HCT116 (cell line): ENCODE measurements around the gene DLEC1. TPM values are rescaled to one million over a fixed set of nuclear protein-coding genes. Genes with fewer than 3 reads are reported as not detected.

Experiments
- ATAC-seq: fragments of 200-7000 bp; cut with Tn5 transposase; 2 replicates; pipeline ENCODE4 v1.9.1; 2020; ENCODE audit warnings: mild to moderate bottlenecking, moderate library complexity
- BruUV-seq: library from RNA; stranded (reverse); fragments of 400-500 nt; replicated peaks from 2 replicates; lab custom pipeline; 2021; lab: Mats Ljungman, UMichigan
- CTCF ChIA-PET: fragments of 300-600 bp; sonication (Branson Sonifier 250); formaldehyde crosslinking; loops from one replicate; lab custom pipeline; 2021; ENCODE audit warnings: antibody characterized with exemption; lab: Charles Lee
- POLR2A ChIA-PET: fragments of 300-600, 350-600 bp; sonication (Branson Sonifier 250); formaldehyde crosslinking; loops from one replicate; lab custom pipeline; 2021; ENCODE audit warnings: antibody characterized with exemption; lab: Charles Lee
- RAD21 ChIA-PET, 2 experiments: fragments of 300-600 bp; sonication (Branson Sonifier 250); formaldehyde crosslinking; loops; one replicate each; lab custom pipeline; 2023; ENCODE audit warnings: low total read pairs in 2 of 2; ENCODE audit not compliant: uncharacterized antibody in 2 of 2, unreplicated experiment in 2 of 2, low non-redundant PET in 1 of 2; lab: Charles Lee
- DNase-seq: peaks from one replicate; pipeline ENCODE4 v3.0.0-alpha.2; 2010; ENCODE audit warnings: low read depth, low spot score
- H2AFZ ChIP-seq: fragments of 200-600 bp; shearing (Covaris generic), sonication (generic); 2 replicates; pipeline ENCODE4 v1.6.1; 2017; ENCODE audit warnings: low read depth, mixed run types, mixed read lengths, antibody characterized with exemption, low read length; ENCODE audit not compliant: poor library complexity, severe bottlenecking
- H3K27ac ChIP-seq: 2 replicates; pipeline ENCODE4 v1.5.1; 2012; ENCODE audit warnings: low read depth, low read length
- H3K27me3 ChIP-seq: fragments of 200-600 bp; sonication (generic); 2 replicates; pipeline ENCODE4 v1.6.1; 2016; ENCODE audit warnings: mixed run types, low read length, mixed read lengths; ENCODE audit not compliant: insufficient read depth
- H3K36me3 ChIP-seq, 2 experiments: fragments of 200-500 bp in 1 of 2; fragments of 200-600 bp in 1 of 2; sonication (Bioruptor generic) in 1 of 2; sonication (generic) in 1 of 2; 2 replicates each; pipeline versions ENCODE4 v1.5.1 to v1.6.1; 2014 to 2016; ENCODE audit warnings: low read length in 2 of 2, inconsistent platforms in 1 of 2, mixed read lengths in 1 of 2, mixed run types in 1 of 2; ENCODE audit not compliant: insufficient read depth in 2 of 2, control insufficient read depth in 1 of 2
- H3K4me1 ChIP-seq, 2 experiments: fragments of 200-600 bp in 1 of 2; sonication (generic) in 1 of 2; 2 replicates each; pipeline versions ENCODE4 v1.5.1 to v1.6.1; 2012 to 2017; ENCODE audit warnings: low read length in 2 of 2, inconsistent platforms in 1 of 2, mild to moderate bottlenecking in 1 of 2, mixed read lengths in 1 of 2, mixed run types in 1 of 2, moderate library complexity in 1 of 2; ENCODE audit not compliant: insufficient read depth in 2 of 2, control insufficient read depth in 1 of 2
- H3K4me2 ChIP-seq: fragments of 200-600 bp; sonication (generic); 2 replicates; pipeline ENCODE4 v1.6.1; 2017; ENCODE audit warnings: mixed run types, low read length, mixed read lengths
- H3K4me3 ChIP-seq, 2 experiments: fragments of 200-600 bp in 1 of 2; sonication (generic) in 1 of 2; replicated peaks in 1 of 2; 2 replicates each; pipeline ENCODE4 v1.5.1; 2011 to 2016; ENCODE audit warnings: low read length in 2 of 2, control low read depth in 1 of 2, low read depth in 1 of 2, mild to moderate bottlenecking in 1 of 2, mixed read lengths in 1 of 2, mixed run types in 1 of 2
- H3K79me2 ChIP-seq: fragments of 200-600 bp; sonication (generic); 2 replicates; pipeline ENCODE4 v1.6.1; 2017; ENCODE audit warnings: mild to moderate bottlenecking, mixed run types, low read length, moderate library complexity, mixed read lengths; ENCODE audit not compliant: insufficient read depth
- H3K9ac ChIP-seq: fragments of 200-600 bp; sonication (generic); 2 replicates; pipeline ENCODE4 v1.6.1; 2016; ENCODE audit warnings: low read length, mixed read lengths
- H3K9me2 ChIP-seq: fragments of 200-600 bp; sonication (generic), shearing (Covaris generic); 2 replicates; pipeline ENCODE4 v1.6.1; 2017; ENCODE audit warnings: mixed run types, mild to moderate bottlenecking, moderate library complexity; ENCODE audit not compliant: insufficient read depth
- H3K9me3 ChIP-seq, 2 experiments: fragments of 200-500 bp in 1 of 2; fragments of 200-600 bp in 1 of 2; sonication (Bioruptor generic) in 1 of 2; sonication (generic) in 1 of 2; 2 replicates each; pipeline ENCODE4 v1.6.1; 2014 to 2017; ENCODE audit warnings: low read length in 2 of 2, mixed read lengths in 2 of 2, inconsistent platforms in 1 of 2, low read depth in 1 of 2, mild to moderate bottlenecking in 1 of 2, mixed run types in 1 of 2, moderate library complexity in 1 of 2; ENCODE audit not compliant: control insufficient read depth in 1 of 2, insufficient read depth in 1 of 2
- H4K20me1 ChIP-seq: fragments of 200-600 bp; sonication (generic), shearing (Covaris generic); 2 replicates; pipeline ENCODE4 v1.6.1; 2017; ENCODE audit warnings: mixed run types, mild to moderate bottlenecking, moderate library complexity; ENCODE audit not compliant: insufficient read depth
- CBX3 ChIP-seq: IDR thresholded peaks from 2 replicates; pipeline ENCODE4 v1.6.1; 2012; ENCODE audit warnings: low read depth
- CTCF ChIP-seq, 3 experiments: fragments of 200-600 bp in 1 of 3; sonication (generic) in 1 of 3; IDR thresholded peaks in 2 of 3; conservative IDR thresholded peaks in 1 of 3; 2 replicates each; pipeline ENCODE4 v1.5.1; 2012 to 2017; ENCODE audit warnings: low read depth in 2 of 3, low read length in 2 of 3, antibody characterized with exemption in 1 of 3, borderline replicate concordance in 1 of 3, control low read depth in 1 of 3, mild to moderate bottlenecking in 1 of 3, mixed read lengths in 1 of 3, mixed run types in 1 of 3, moderate library complexity in 1 of 3; ENCODE audit not compliant: insufficient read depth in 1 of 3
- EGR1 ChIP-seq: IDR thresholded peaks from 2 replicates; pipeline ENCODE4 v1.6.1; 2012; ENCODE audit warnings: low read depth
- EZH2 ChIP-seq: fragments of 200-600 bp; sonication (generic); IDR thresholded peaks from 2 replicates; pipeline ENCODE4 v1.6.1; 2017; ENCODE audit warnings: antibody characterized with exemption, mixed run types
- EZH2phosphoT487 ChIP-seq: fragments of 200-600 bp; IDR thresholded peaks from 2 replicates; pipeline ENCODE4 v1.6.1; 2018; ENCODE audit warnings: antibody characterized with exemption, borderline replicate concordance
- JUND ChIP-seq: IDR thresholded peaks from 2 replicates; pipeline ENCODE4 v1.6.1; 2012
- POLR2A ChIP-seq: IDR thresholded peaks from 2 replicates; pipeline ENCODE4 v1.7.0; 2011; ENCODE audit warnings: borderline replicate concordance; ENCODE audit not compliant: insufficient read depth, insufficient read length; ENCODE audit errors: extremely low read depth
- RAD21 ChIP-seq: IDR thresholded peaks from 2 replicates; pipeline ENCODE4 v1.6.1; 2012; ENCODE audit warnings: low read depth, mild to moderate bottlenecking
- REST ChIP-seq: IDR thresholded peaks from 2 replicates; pipeline ENCODE4 v1.6.1; 2012; ENCODE audit warnings: low read depth
- SIN3A ChIP-seq: IDR thresholded peaks from 2 replicates; pipeline ENCODE4 v1.6.1; 2012; ENCODE audit warnings: low read depth
- SP1 ChIP-seq: IDR thresholded peaks from 2 replicates; pipeline ENCODE4 v1.6.1; 2012; ENCODE audit warnings: low read depth
- SRF ChIP-seq: IDR thresholded peaks from 2 replicates; pipeline ENCODE4 v1.6.1; 2012; ENCODE audit warnings: low read depth
- TCF7L2 ChIP-seq: IDR thresholded peaks from 2 replicates; pipeline ENCODE4 v1.7.0; 2011; ENCODE audit warnings: borderline replicate concordance, inconsistent platforms; ENCODE audit not compliant: insufficient read depth, insufficient read length; ENCODE audit errors: extremely low read depth
- ZBTB33 ChIP-seq: IDR thresholded peaks from 2 replicates; pipeline ENCODE4 v1.6.1; 2011; ENCODE audit warnings: mild to moderate bottlenecking, low read length, moderate library complexity; ENCODE audit not compliant: insufficient replicate concordance; ENCODE audit errors: extremely low read depth
- ZFX ChIP-seq: fragments of 450-650 bp; IDR thresholded peaks from 2 replicates; pipeline ENCODE4 v1.6.1; 2017
- ZNF274 ChIP-seq: fragments of 200-500 bp; sonication (Bioruptor generic); IDR thresholded peaks from 2 replicates; pipeline ENCODE4 v1.6.1; 2014; ENCODE audit warnings: mild to moderate bottlenecking, low read depth, low read length, inconsistent platforms
- intact Hi-C: fragments of 100-400 bp; cut with micrococcal nuclease; formaldehyde crosslinking; loops from 2 replicates; pipeline ENCODE4 v1.10.0; 2022
- total RNA-seq: library from RNA; stranded (reverse); gene quantifications from one replicate; pipeline ENCODE4 v1.2.1, GENCODE V29; 2021; ENCODE audit not compliant: unreplicated experiment

The DLEC1 gene
- total RNA-seq, 1 experiment from 2014 or later, result 0.61 TPM

- H3K4me3 ChIP-seq, result no peak overlapping the region
- no peaks in the 10 kb centered on the region for H3K9me2 ChIP-seq
- H3K4me2 ChIP-seq, result no peak overlapping the region
- no peaks in the 10 kb centered on the region for H3K27me3 ChIP-seq
- ChIA-PET POLR2A (no interaction called here), RAD21 (no interaction called here), CTCF (no interaction called here)
- TF ChIP-seq POLR2A (no peak), ZBTB33 (no peak), EZH2phosphoT487 (no peak), SIN3A (no peak), ZNF274 (no peak), SP1 (no peak), CTCF (IDR thresholded peaks at IDR 0.05 in 2 of 3, conservative IDR thresholded peaks at IDR 0.05 in 1 of 3; ENCODE audit: borderline replicate concordance in 1 of 3, insufficient read depth in 1 of 3, low read depth in 2 of 3, low read length in 2 of 3) (no peak), SRF (no peak), TCF7L2 (no peak), EGR1 (no peak), JUND (no peak), ZFX (no peak), EZH2 (no peak), RAD21 (no peak), CBX3 (no peak), REST (no peak)
- DNase-seq, result no peak
- no peaks in the 10 kb centered on the region for H4K20me1 ChIP-seq
- H3K9me3 ChIP-seq, result no peaks in the 10 kb centered on the region
- H3K9ac ChIP-seq, result no peak overlapping the region
- no peaks in the 10 kb centered on the region for H3K4me1 ChIP-seq
- intact Hi-C loops, result no loop called here
- BruUV-seq, result no TSS peak
- H2AFZ ChIP-seq, result no peak overlapping the region
- no peak for ATAC-seq
- H3K36me3 ChIP-seq, result peaks cover 15 to 38% of the 10 kb centered on the region in 2 experiments; a peak in 3 of 4 replicates
- H3K79me2 ChIP-seq, result no peaks in the 10 kb centered on the region
- no peak overlapping the region for H3K27ac ChIP-seq
These were observed 85.5 kb downstream of the DLEC1 start for GRCh38 chr3:38124324-38125122.
